MM.1S (cell line): ENCODE results near the gene CLASP1.

Source experiments
- DNase-seq: peaks from one replicate; pipeline ENCODE4 v3.0.0-alpha.2; 2015
- H2AFZ ChIP-seq: fragments of 300-600 bp; sonication (generic); 2 replicates; pipeline ENCODE4 v1.6.0; 2016; ENCODE audit warnings: antibody characterized with exemption, low read length
- H3F3A ChIP-seq: fragments of 300-600 bp; sonication (generic); 2 replicates; pipeline ENCODE4 v1.6.1; 2016; ENCODE audit warnings: mild to moderate bottlenecking, antibody characterized with exemption, low read length, moderate library complexity, mixed read lengths; ENCODE audit not compliant: insufficient read depth
- H3K27ac ChIP-seq: fragments of 300-600 bp; sonication (generic); 2 replicates; pipeline ENCODE4 v1.5.1; 2016; ENCODE audit warnings: mild to moderate bottlenecking, low read length
- H3K27me3 ChIP-seq: fragments of 300-600 bp; sonication (generic); replicated peaks from 2 replicates; pipeline ENCODE4 v1.6.0; 2016; ENCODE audit warnings: low read length; ENCODE audit not compliant: insufficient read depth
- H3K36me3 ChIP-seq: fragments of 300-600 bp; sonication (generic); replicated peaks from 2 replicates; pipeline ENCODE4 v1.6.1; 2016; ENCODE audit warnings: mild to moderate bottlenecking, low read length, mixed read lengths; ENCODE audit not compliant: insufficient read depth
- H3K4me1 ChIP-seq: fragments of 300-600 bp; sonication (generic); 2 replicates; pipeline ENCODE4 v1.6.1; 2016; ENCODE audit warnings: low read length, mixed read lengths
- H3K4me2 ChIP-seq: fragments of 300-600 bp; sonication (generic); 2 replicates; pipeline ENCODE4 v1.6.0; 2016; ENCODE audit warnings: low read depth, low read length
- H3K4me3 ChIP-seq: fragments of 300-600 bp; sonication (generic); 2 replicates; pipeline ENCODE4 v1.5.1; 2016; ENCODE audit warnings: low read length, mixed read lengths
- H3K79me2 ChIP-seq: fragments of 300-600 bp; sonication (generic); 2 replicates; pipeline ENCODE4 v1.6.1; 2016; ENCODE audit warnings: mixed run types, low read length, mixed read lengths
- H3K9ac ChIP-seq: fragments of 300-600 bp; sonication (generic); 2 replicates; pipeline ENCODE4 v1.6.1; 2016; ENCODE audit warnings: low read length, mixed read lengths
- H3K9me2 ChIP-seq: fragments of 300-600 bp; sonication (generic); replicated peaks from 2 replicates; pipeline ENCODE4 v1.6.1; 2016; ENCODE audit warnings: mild to moderate bottlenecking, low read length, mixed read lengths; ENCODE audit not compliant: insufficient read depth
- H3K9me3 ChIP-seq: fragments of 300-600 bp; sonication (generic); replicated peaks from 2 replicates; pipeline ENCODE4 v1.6.1; 2016; ENCODE audit warnings: mild to moderate bottlenecking, low read length, mixed read lengths; ENCODE audit not compliant: insufficient read depth
- H4K20me1 ChIP-seq: fragments of 300-600 bp; sonication (generic); 2 replicates; pipeline ENCODE4 v1.6.1; 2016; ENCODE audit warnings: mild to moderate bottlenecking, low read length, moderate library complexity, mixed read lengths; ENCODE audit not compliant: insufficient read depth
- CTCF ChIP-seq: fragments of 300-600 bp; sonication (generic); IDR thresholded peaks from 2 replicates; pipeline ENCODE4 v1.5.1; 2016; ENCODE audit warnings: antibody characterized with exemption, low read length, mixed read lengths
- EZH2 ChIP-seq: fragments of 300-600 bp; sonication (generic); optimal IDR thresholded peaks from 2 replicates; pipeline ENCODE3; 2017; ENCODE audit warnings: low read depth, mild to moderate bottlenecking, antibody characterized with exemption, low read length, mixed read lengths
- EZH2phosphoT487 ChIP-seq: fragments of 300-600 bp; sonication (generic); IDR thresholded peaks from 2 replicates; pipeline ENCODE4 v1.6.1; 2018; ENCODE audit warnings: antibody characterized with exemption, low read length

The CLASP1 gene

GRCh38 chr2:121596221-121597080 lies 52.8 kb downstream of the CLASP1 start:
- Histone ChIP-seq H3K36me3 (no peaks in the 10 kb centered on the region), H3K79me2 (peaks cover 73% of the 10 kb centered on the region), H3K4me3 (no peak overlapping the region), H2AFZ (no peak overlapping the region), H4K20me1 (no peaks in the 10 kb centered on the region), H3F3A (no peaks in the 10 kb centered on the region), H3K9me3 (no peaks in the 10 kb centered on the region), H3K27me3 (no peaks in the 10 kb centered on the region), H3K4me2 (no peak overlapping the region), H3K27ac (no peak overlapping the region), H3K4me1 (peaks cover 5% of the 10 kb centered on the region; the same call in 1 of the 2 replicates), H3K9ac (no peak overlapping the region), H3K9me2 (no peaks in the 10 kb centered on the region)
- DNase-seq = no peak
- TF ChIP-seq CTCF (peak; percentile 36), EZH2phosphoT487 (no peak), EZH2 (no peak)

GRCh38 chr2:121595012-121595891 lies 54.0 kb downstream of the CLASP1 start:
- no peak for DNase-seq
- Histone ChIP-seq H3K4me3 (no peak overlapping the region), H3K9me2 (no peaks in the 10 kb centered on the region), H3F3A (no peaks in the 10 kb centered on the region), H4K20me1 (no peaks in the 10 kb centered on the region), H3K36me3 (no peaks in the 10 kb centered on the region), H3K27me3 (no peaks in the 10 kb centered on the region), H3K79me2 (peaks cover 71% of the 10 kb centered on the region), H3K4me2 (no peak overlapping the region), H3K4me1 (peaks cover 5% of the 10 kb centered on the region; the same call in 1 of the 2 replicates), H2AFZ (no peak overlapping the region), H3K9me3 (no peaks in the 10 kb centered on the region), H3K9ac (no peak overlapping the region), H3K27ac (no peak overlapping the region)
- no peak for TF ChIP-seq EZH2
- TF ChIP-seq EZH2phosphoT487 = no peak
- TF ChIP-seq CTCF = no peak

GRCh38 chr2:121591199-121591598 lies 58.1 kb downstream of the CLASP1 start:
- TF ChIP-seq EZH2phosphoT487 = no peak
- no peak for TF ChIP-seq EZH2
- no peak for TF ChIP-seq CTCF
- no peak for DNase-seq
- Histone ChIP-seq H2AFZ (no peak overlapping the region), H3K9me3 (no peaks in the 10 kb centered on the region), H3K36me3 (no peaks in the 10 kb centered on the region), H3F3A (no peaks in the 10 kb centered on the region), H3K9ac (no peak overlapping the region), H3K4me3 (no peak overlapping the region), H3K9me2 (no peaks in the 10 kb centered on the region), H3K79me2 (peaks cover 71% of the 10 kb centered on the region), H3K4me1 (no peaks in the 10 kb centered on the region), H4K20me1 (no peaks in the 10 kb centered on the region), H3K4me2 (no peak overlapping the region), H3K27ac (no peak overlapping the region), H3K27me3 (no peaks in the 10 kb centered on the region)
